Lung (tissue), 12 donors: ENCODE measurements around the gene IDS. TPM values are rescaled to one million over a fixed set of nuclear protein-coding genes. Genes with fewer than 3 reads are reported as not detected.

ENCODE experiments used
- ATAC-seq: fragments of 200-7000 bp; cut with Tn5 transposase; one replicate; pipeline ENCODE4 v1.9.1; 2020; ENCODE audit warnings: moderate number of reproducible peaks; ENCODE audit not compliant: insufficient read depth, low FRiP score
- DNase-seq, 3 donors: peaks; one replicate each; pipeline ENCODE4 v3.0.0-alpha.2; 2013 to 2017
- H3K27ac ChIP-seq, 2 donors: one replicate each; pipeline ENCODE4 v1.5.1; 2013; ENCODE audit warnings: mild to moderate bottlenecking in 2 of 2, moderate library complexity in 2 of 2, control low read depth in 1 of 2, inconsistent platforms in 1 of 2, low read depth in 1 of 2, low read length in 1 of 2
- H3K27me3 ChIP-seq, 3 donors: one replicate each; pipeline ENCODE4 v1.5.1; 2013; ENCODE audit warnings: low read length in 2 of 3; ENCODE audit not compliant: control insufficient read depth in 3 of 3, insufficient read depth in 3 of 3
- H3K36me3 ChIP-seq, 4 donors: one replicate each; pipeline ENCODE4 v1.5.1; 2013; ENCODE audit warnings: low read length in 4 of 4, mild to moderate bottlenecking in 1 of 4, moderate library complexity in 1 of 4; ENCODE audit not compliant: control insufficient read depth in 4 of 4, insufficient read depth in 4 of 4
- H3K4me1 ChIP-seq, 5 donors: one replicate each; pipeline ENCODE4 v1.5.1; 2013; ENCODE audit warnings: low read length in 5 of 5, mild to moderate bottlenecking in 2 of 5, moderate library complexity in 1 of 5; ENCODE audit not compliant: control insufficient read depth in 5 of 5, insufficient read depth in 5 of 5
- H3K4me3 ChIP-seq: one replicate; pipeline ENCODE4 v1.5.1; 2013; ENCODE audit warnings: mild to moderate bottlenecking, control low read depth, moderate library complexity
- H3K9ac ChIP-seq, 2 donors: one replicate each; pipeline ENCODE4 v1.5.1; 2013; ENCODE audit warnings: low read length in 2 of 2, control low read depth in 1 of 2; ENCODE audit not compliant: insufficient read depth in 1 of 2
- H3K9me3 ChIP-seq, 4 donors: one replicate each; pipeline ENCODE4 v1.5.1; 2013; ENCODE audit warnings: low read length in 3 of 4, mild to moderate bottlenecking in 1 of 4, moderate library complexity in 1 of 4; ENCODE audit not compliant: control insufficient read depth in 4 of 4, insufficient read depth in 3 of 4
- WGBS, 2 donors: extraction: QIAGEN DNeasy Blood & Tissue Kit; methylation state at CpG; one replicate each; pipeline ENCODE4 v1.1.7; 2013; 5-methylcytosine and 5-hydroxymethylcytosine counted together
- polyA plus RNA-seq, 2 donors: library from polyadenylated mRNA; stranded (reverse); fragments of 200-250 nt; gene quantifications; one replicate each; pipeline ENCODE4 v1.2.1, GENCODE V29; 2013
- total RNA-seq, 2 donors: library from RNA; depleted of rRNA in 1 of 2; stranded (reverse); fragments of >200 nt in 1 of 2; gene quantifications; one replicate each; pipeline ENCODE4 v1.2.1, GENCODE V29; 2014 to 2021
- TF ChIP-seq, protein P1 (sequence below): IDR thresholded peaks from 2 replicates; pipeline ENCODE4 v1.5.1; 2012; ENCODE audit warnings: mild to moderate bottlenecking; ENCODE audit errors: control extremely low read depth, extremely low read depth
- donor health status: control.
- donor health status: control.
- donor health status: Bipolar disorder and iron deficiency.
- donor health status: healthy.
- donor health status: DM: yes; HTN: yes; CAD: no.

The IDS gene
- total and polyA plus RNA-seq, 4 donors: 32.0 to 100 (median 49.2) TPM

DNA sequence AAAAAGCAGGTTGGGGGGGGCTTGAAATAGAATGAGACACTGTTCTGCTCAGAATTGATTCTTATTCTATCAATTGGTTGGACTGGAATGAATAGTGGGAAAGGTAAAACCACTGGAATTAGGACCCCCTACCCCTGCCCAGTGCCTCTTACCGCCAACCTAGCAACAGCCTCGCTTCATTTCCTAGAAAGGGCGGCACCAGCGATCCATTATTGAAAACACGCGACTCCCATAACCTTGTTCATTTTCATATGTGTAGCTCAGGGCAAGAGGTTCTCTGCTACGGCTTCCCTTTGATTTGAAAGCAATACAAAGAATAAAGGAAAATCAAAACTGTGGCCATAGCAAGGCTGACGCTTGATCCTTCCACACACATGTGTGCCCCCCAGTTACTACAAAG, 33.7 kb downstream of the IDS start:
- peaks cover 0 to 12% (median 2%) of the 10 kb centered on the region in 5 donors for H3K4me1 ChIP-seq
- H3K27me3 ChIP-seq: no peaks in the 10 kb centered on the region
- DNase-seq (no peak), ATAC-seq (no peak)
- no peak overlapping the region for H3K9ac ChIP-seq
- H3K36me3 ChIP-seq: no peaks in the 10 kb centered on the region
- TF ChIP-seq, protein P1, sequence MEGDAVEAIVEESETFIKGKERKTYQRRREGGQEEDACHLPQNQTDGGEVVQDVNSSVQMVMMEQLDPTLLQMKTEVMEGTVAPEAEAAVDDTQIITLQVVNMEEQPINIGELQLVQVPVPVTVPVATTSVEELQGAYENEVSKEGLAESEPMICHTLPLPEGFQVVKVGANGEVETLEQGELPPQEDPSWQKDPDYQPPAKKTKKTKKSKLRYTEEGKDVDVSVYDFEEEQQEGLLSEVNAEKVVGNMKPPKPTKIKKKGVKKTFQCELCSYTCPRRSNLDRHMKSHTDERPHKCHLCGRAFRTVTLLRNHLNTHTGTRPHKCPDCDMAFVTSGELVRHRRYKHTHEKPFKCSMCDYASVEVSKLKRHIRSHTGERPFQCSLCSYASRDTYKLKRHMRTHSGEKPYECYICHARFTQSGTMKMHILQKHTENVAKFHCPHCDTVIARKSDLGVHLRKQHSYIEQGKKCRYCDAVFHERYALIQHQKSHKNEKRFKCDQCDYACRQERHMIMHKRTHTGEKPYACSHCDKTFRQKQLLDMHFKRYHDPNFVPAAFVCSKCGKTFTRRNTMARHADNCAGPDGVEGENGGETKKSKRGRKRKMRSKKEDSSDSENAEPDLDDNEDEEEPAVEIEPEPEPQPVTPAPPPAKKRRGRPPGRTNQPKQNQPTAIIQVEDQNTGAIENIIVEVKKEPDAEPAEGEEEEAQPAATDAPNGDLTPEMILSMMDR: no peak
- no peak overlapping the region for H3K27ac ChIP-seq
- H3K4me3 ChIP-seq: no peak overlapping the region
- no peaks in the 10 kb centered on the region for H3K9me3 ChIP-seq
- WGBS, 2 donors: 80 to 96% methylated on average over 8 of the region's 8 CpGs

DNA sequence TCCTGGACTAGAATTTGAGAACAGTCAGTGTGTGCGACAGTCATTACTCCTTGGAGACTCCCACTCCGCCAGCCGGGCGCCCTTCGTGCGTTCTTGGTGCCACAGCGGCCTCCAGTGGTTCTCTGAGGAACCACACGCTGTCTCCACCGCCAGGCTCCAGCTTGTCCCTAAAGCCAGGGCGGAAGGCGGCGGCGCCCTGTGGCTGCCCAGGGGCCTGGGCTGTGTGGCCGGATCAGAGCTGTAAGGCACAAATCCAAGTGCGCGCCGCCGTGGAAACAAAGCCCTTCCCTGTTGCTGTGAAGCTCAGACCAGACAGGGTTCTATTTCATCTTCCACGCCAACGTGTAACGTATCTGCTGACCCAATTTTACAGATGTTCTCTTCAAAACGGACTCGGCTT, 34.2 kb downstream of the IDS start:
- no peak overlapping the region for H3K4me3 ChIP-seq
- no peaks in the 10 kb centered on the region for H3K36me3 ChIP-seq
- H3K9me3 ChIP-seq: no peaks in the 10 kb centered on the region
- no peak overlapping the region for H3K27ac ChIP-seq
- H3K27me3 ChIP-seq: no peaks in the 10 kb centered on the region
- H3K4me1 ChIP-seq: peaks cover 0 to 12% (median 2%) of the 10 kb centered on the region in 5 donors
- ATAC-seq (peak; percentile 89), DNase-seq (peak; percentile 81 to 85 (median 84))
- no peak overlapping the region for H3K9ac ChIP-seq
- 8 to 17% methylated on average over 23 of the region's 23 CpGs for WGBS, 2 donors
- TF ChIP-seq, protein P1: peak; percentile 72

DNA sequence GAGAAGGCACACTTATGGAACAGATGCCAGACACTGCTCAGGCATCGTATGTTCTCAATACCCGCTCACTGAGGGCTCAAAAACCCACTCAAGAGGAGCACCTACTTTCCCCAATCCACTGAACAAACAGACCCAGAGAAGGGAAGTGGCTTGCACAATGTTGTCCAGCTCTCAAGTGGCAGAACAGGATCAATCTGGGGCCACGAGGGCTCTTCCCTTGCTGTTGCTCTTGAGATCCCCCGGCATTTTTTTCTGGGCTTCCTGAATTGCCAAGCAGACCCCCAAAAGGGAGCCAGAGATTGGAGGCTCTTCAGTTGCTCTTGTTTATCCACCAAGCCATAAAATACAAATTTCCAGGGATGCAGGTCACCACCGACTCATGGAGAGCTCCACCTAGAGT, 35.7 kb downstream of the IDS start:
- peaks cover 0 to 12% (median 2%) of the 10 kb centered on the region in 5 donors for H3K4me1 ChIP-seq
- H3K4me3 ChIP-seq: no peak overlapping the region

More for the DNA sequence above, 35.7 kb downstream of the IDS start:
- Histone ChIP-seq H3K27ac (no peak overlapping the region), H3K27me3 (no peaks in the 10 kb centered on the region), H3K9ac (no peak overlapping the region), H3K9me3 (no peaks in the 10 kb centered on the region), H3K36me3 (no peaks in the 10 kb centered on the region)
- WGBS, 2 donors: 48 to 64% methylated on average over 5 of the region's 5 CpGs
- ATAC-seq (peak; percentile 22), DNase-seq (no peak)
- TF ChIP-seq, protein P1: no peak
